GM23338 (cell line): ENCODE data around the gene MTHFD2. TPM values are rescaled to one million over a fixed set of nuclear protein-coding genes. Genes with fewer than 3 reads are reported as not detected.
"Not testable (repeated sequence)": the region's sequence is repeated elsewhere in the genome, so short reads cannot be mapped to it uniquely, and the experiment has no call there.

Source experiments
- ATAC-seq: fragments of 200-7000 bp; cut with Tn5 transposase; 3 replicates; pipeline ENCODE4 v1.9.1; 2020
- DNase-seq: peaks from one replicate; pipeline ENCODE4 v3.0.0-alpha.2; 2015; ENCODE audit warnings: low spot score
- H2AFZ ChIP-seq: fragments of 200-600 bp; sonication (generic); 2 replicates; pipeline ENCODE4 v1.8.0; 2016; ENCODE audit warnings: antibody characterized with exemption, mild to moderate bottlenecking, moderate library complexity
- H3F3A ChIP-seq: fragments of 200-600 bp; sonication (generic); replicated peaks from 2 replicates; pipeline ENCODE4 v1.8.0; 2017; ENCODE audit warnings: antibody characterized with exemption, mixed run types, low read depth
- H3K27ac ChIP-seq: fragments of 200-600 bp; sonication (generic); 2 replicates; pipeline ENCODE4 v1.6.1; 2016; ENCODE audit warnings: low read depth
- H3K27me3 ChIP-seq: fragments of 200-600 bp; sonication (generic); 2 replicates; pipeline ENCODE4 v1.8.0; 2016; ENCODE audit warnings: mild to moderate bottlenecking, mixed run types, moderate library complexity; ENCODE audit not compliant: insufficient read depth
- H3K36me3 ChIP-seq: fragments of 200-600 bp; sonication (generic); 2 replicates; pipeline ENCODE4 v1.8.0; 2016; ENCODE audit warnings: mild to moderate bottlenecking; ENCODE audit not compliant: insufficient read depth
- H3K4me1 ChIP-seq: fragments of 200-600 bp; sonication (generic); 2 replicates; pipeline ENCODE4 v1.8.0; 2016; ENCODE audit warnings: mild to moderate bottlenecking, moderate library complexity; ENCODE audit not compliant: insufficient read depth
- H3K4me2 ChIP-seq: fragments of 200-600 bp; sonication (generic); 2 replicates; pipeline ENCODE4 v1.7.1; 2017; ENCODE audit warnings: mixed run types
- H3K4me3 ChIP-seq: fragments of 200-600 bp; sonication (generic); 2 replicates; pipeline ENCODE4 v1.6.1; 2016; ENCODE audit warnings: mixed run types
- H3K79me2 ChIP-seq: fragments of 200-600 bp; sonication (generic); replicated peaks from 2 replicates; pipeline ENCODE4 v1.8.0; 2017; ENCODE audit warnings: mild to moderate bottlenecking; ENCODE audit not compliant: insufficient read depth
- H3K9me2 ChIP-seq: fragments of 200-600 bp; sonication (generic); 2 replicates; pipeline ENCODE4 v1.8.0; 2017; ENCODE audit not compliant: insufficient read depth
- H4K20me1 ChIP-seq: fragments of 200-600 bp; sonication (generic); replicated peaks from 2 replicates; pipeline ENCODE4 v1.8.0; 2017; ENCODE audit warnings: mild to moderate bottlenecking; ENCODE audit not compliant: insufficient read depth
- H3K27ac Mint-ChIP-seq: 2 replicates; pipeline ENCODE4 v1.8.0; 2020; ENCODE audit warnings: inconsistent platforms, mild to moderate bottlenecking, moderate library complexity, mixed read lengths
- H3K27me3 Mint-ChIP-seq: 3 replicates; pipeline ENCODE4 v1.8.0; 2022; ENCODE audit warnings: low read depth, mild to moderate bottlenecking, moderate library complexity, mixed read lengths, inconsistent platforms; ENCODE audit not compliant: insufficient read depth, poor library complexity
- H3K36me3 Mint-ChIP-seq: 3 replicates; pipeline ENCODE4 v1.8.0; 2021; ENCODE audit warnings: low read depth, mild to moderate bottlenecking, inconsistent platforms, moderate library complexity, mixed read lengths
- H3K4me1 Mint-ChIP-seq: 3 replicates; pipeline ENCODE4 v1.8.0; 2020; ENCODE audit warnings: mild to moderate bottlenecking, inconsistent platforms, mixed read lengths
- H3K4me3 Mint-ChIP-seq: 3 replicates; pipeline ENCODE4 v1.8.0; 2021; ENCODE audit warnings: moderate library complexity, mild to moderate bottlenecking, inconsistent platforms, mixed read lengths
- H3K9me3 Mint-ChIP-seq: 3 replicates; pipeline ENCODE4 v1.8.0; 2020; ENCODE audit warnings: moderate library complexity, mild to moderate bottlenecking, inconsistent platforms, mixed read lengths
- CTCF ChIP-seq, 2 experiments: fragments of 200-600 bp in 1 of 2; sonication (generic) in 1 of 2; conservative IDR thresholded peaks; 2 replicates each; pipeline versions ENCODE4 v1.5.1 to v1.6.1; 2016 to 2017; ENCODE audit warnings: antibody characterized with exemption in 2 of 2, low read depth in 2 of 2, mild to moderate bottlenecking in 2 of 2, moderate library complexity in 1 of 2
- EZH2 ChIP-seq: fragments of 200-600 bp; sonication (generic); IDR thresholded peaks from one replicate; pipeline ENCODE4 v1.8.0; 2017; ENCODE audit warnings: antibody characterized with exemption, mild to moderate bottlenecking, low read depth; ENCODE audit not compliant: unreplicated experiment
- EZH2phosphoT487 ChIP-seq: fragments of 200-600 bp; sonication (generic); IDR thresholded peaks from one replicate; pipeline ENCODE4 v1.8.1; 2018; ENCODE audit warnings: antibody characterized with exemption; ENCODE audit not compliant: unreplicated experiment
- NANOG ChIP-seq: IDR thresholded peaks from 2 replicates; pipeline ENCODE4 v1.6.1; 2016; ENCODE audit warnings: antibody characterized with exemption, borderline replicate concordance
- STAT1 ChIP-seq: IDR thresholded peaks from one replicate; pipeline ENCODE4 v1.6.1; 2016; ENCODE audit warnings: antibody characterized with exemption; ENCODE audit not compliant: unreplicated experiment
- ZNF331 ChIP-seq: fragments of 250-450 bp; sonication (Bioruptor Pico); IDR thresholded peaks from 2 replicates; pipeline ENCODE4 v1.5.0; 2020; ENCODE audit warnings: low read depth, mild to moderate bottlenecking, moderate library complexity
- ZNF462 ChIP-seq: fragments of 250-450 bp; sonication (Bioruptor Pico); IDR thresholded peaks from 2 replicates; pipeline ENCODE4 v1.5.0; 2020; ENCODE audit warnings: mild to moderate bottlenecking, moderate library complexity
- polyA plus RNA-seq: library from polyadenylated mRNA; unstranded; fragments of >200 nt; fragmentation: Nextera tagmentation; extraction: Ambion mirVana; gene quantifications from 2 replicates; pipeline ENCODE4 v1.2.1, GENCODE V29; 2016
- total RNA-seq: library from RNA; depleted of rRNA; stranded (reverse); fragments of >200 nt; shearing (Covaris generic); gene quantifications from 2 replicates; pipeline ENCODE4 v1.2.3, GENCODE V29; 2014

The MTHFD2 gene
- total and polyA plus RNA-seq, 2 experiments from 2014 or later: 279 to 281 TPM

- TF ChIP-seq ZNF462 (CRISPR knock-in tag) (no peak), EZH2 (no peak), STAT1 (no peak), ZNF331 (CRISPR knock-in tag) (no peak), NANOG (no peak), EZH2phosphoT487 (no peak), CTCF (conservative IDR thresholded peaks at IDR 0.05; ENCODE audit: low read depth in 2 of 2) (no peak)
These were observed 30.4 kb downstream of the MTHFD2 start (continued) for GRCh38 chr2:74228772-74229171.

- not testable (repeated sequence) for H3K4me3 Mint-ChIP-seq, H3F3A ChIP-seq, ATAC-seq, H3K4me3 ChIP-seq, H3K27ac ChIP-seq, H2AFZ ChIP-seq, H3K36me3 Mint-ChIP-seq, H3K27me3 Mint-ChIP-seq, H3K4me2 ChIP-seq, H3K36me3 ChIP-seq, H3K4me1 ChIP-seq, H3K9me2 ChIP-seq, H3K79me2 ChIP-seq, H3K9me3 Mint-ChIP-seq, H3K27me3 ChIP-seq, H3K27ac Mint-ChIP-seq, DNase-seq, H4K20me1 ChIP-seq
- peaks cover 26% of the 10 kb centered on the region for H3K4me1 Mint-ChIP-seq
These were observed 31.4 kb downstream of the MTHFD2 start for GRCh38 chr2:74229865-74230264.
